GM12878 (cell line): ENCODE results near the gene MBOAT2. TPM values are rescaled to one million over a fixed set of nuclear protein-coding genes. Genes with fewer than 3 reads are reported as not detected.

Experiments used
- ATAC-seq: fragments of 200-7000 bp; cut with Tn5 transposase; 3 replicates; pipeline ENCODE4 v1.9.1; 2020; ENCODE audit warnings: mild to moderate bottlenecking, moderate library complexity
- BruUV-seq: library from RNA; stranded (reverse); fragments of 400-500 nt; replicated peaks from 2 replicates; lab custom pipeline; 2021; lab: Mats Ljungman, UMichigan
- CTCF ChIA-PET: fragments of 300-600 bp; sonication (Branson Sonifier 250); formaldehyde crosslinking; extraction: SDS; loops from one replicate; lab custom pipeline; 2021; ENCODE audit warnings: inconsistent platforms; lab: Yijun Ruan, JAX
- POLR2A ChIA-PET: fragments of 350-600 bp; formaldehyde crosslinking; extraction: SDS; loops from one replicate; lab custom pipeline; 2021; ENCODE audit warnings: inconsistent platforms; lab: Charles Lee
- RAD21 ChIA-PET: fragments of 300-600 bp; sonication (Branson Sonifier 250); formaldehyde crosslinking; loops from one replicate; lab custom pipeline; 2023; ENCODE audit warnings: antibody characterized with exemption; ENCODE audit not compliant: unreplicated experiment; lab: Charles Lee
- SMC1A ChIA-PET: fragments of 300-600 bp; sonication (Branson Sonifier 250); formaldehyde crosslinking; loops from one replicate; lab custom pipeline; 2023; ENCODE audit not compliant: unreplicated experiment, uncharacterized antibody; lab: Charles Lee
- DNase-seq: peaks from one replicate; pipeline ENCODE4 v3.0.0-alpha.2; 2011; ENCODE audit warnings: low read depth, low spot score
- FAIRE-seq: peaks from 3 replicates; lab custom pipeline; 2011; peaks lifted over from hg19 to GRCh38; lab: Jason Lieb, UNC
- H2AFZ ChIP-seq: 2 replicates; pipeline ENCODE4 v1.6.0; 2011; ENCODE audit warnings: low read depth, low read length, control low read depth; ENCODE audit not compliant: control insufficient read depth
- H3K27ac ChIP-seq: 2 replicates; pipeline ENCODE4 v1.5.1; 2011; ENCODE audit warnings: control low read depth; ENCODE audit not compliant: control insufficient read depth, insufficient read depth
- H3K27me3 ChIP-seq, 2 experiments: replicated peaks in 1 of 2; 2 replicates each; pipeline versions ENCODE4 v1.6.0 to v1.6.1; 2011; ENCODE audit warnings: low read length in 1 of 2; ENCODE audit not compliant: control insufficient read depth in 2 of 2, insufficient read depth in 2 of 2
- H3K36me3 ChIP-seq, 2 experiments: 2 replicates each; pipeline ENCODE4 v1.5.1; 2011; ENCODE audit warnings: low read length in 1 of 2; ENCODE audit not compliant: control insufficient read depth in 2 of 2, insufficient read depth in 2 of 2
- H3K4me1 ChIP-seq: 2 replicates; pipeline ENCODE4 v1.6.1; 2011; ENCODE audit warnings: mild to moderate bottlenecking, low read length, moderate library complexity, mixed read lengths; ENCODE audit not compliant: control insufficient read depth, insufficient read depth
- H3K4me2 ChIP-seq: 2 replicates; pipeline ENCODE4 v1.6.0; 2011; ENCODE audit warnings: control low read depth; ENCODE audit not compliant: control insufficient read depth, insufficient read depth
- H3K4me3 ChIP-seq: fragments of 200-600 bp; sonication (generic); 2 replicates; pipeline ENCODE4 v1.5.1; 2016
- H3K79me2 ChIP-seq: 2 replicates; pipeline ENCODE4 v1.6.0; 2011; ENCODE audit warnings: low read length; ENCODE audit not compliant: control insufficient read depth, insufficient read depth
- H3K9ac ChIP-seq: 2 replicates; pipeline ENCODE4 v1.8.0; 2011; ENCODE audit warnings: low read length, control low read depth, mixed read lengths; ENCODE audit not compliant: control insufficient read depth, insufficient read depth
- H3K9me3 ChIP-seq: replicated peaks from 3 replicates; pipeline ENCODE4 v1.5.1; 2011; ENCODE audit warnings: mild to moderate bottlenecking, low read length; ENCODE audit not compliant: control insufficient read depth, insufficient read depth
- H4K20me1 ChIP-seq: 2 replicates; pipeline ENCODE4 v1.6.0; 2011; ENCODE audit not compliant: control insufficient read depth, insufficient read depth
- ATF7 ChIP-seq: fragments of 450-650 bp; IDR thresholded peaks from 2 replicates; pipeline ENCODE4 v1.6.1; 2016; ENCODE audit warnings: low read depth, mild to moderate bottlenecking
- BRCA1 ChIP-seq: IDR thresholded peaks from 2 replicates; pipeline ENCODE4 v1.6.1; 2011; ENCODE audit warnings: low read depth, low read length, improper control_type of control experiment
- CBFB ChIP-seq: IDR thresholded peaks from 2 replicates; pipeline ENCODE4 v1.6.1; 2016; ENCODE audit warnings: antibody characterized with exemption, low read depth
- CREB1 ChIP-seq: IDR thresholded peaks from 2 replicates; pipeline ENCODE4 v1.6.1; 2012; ENCODE audit warnings: low read depth, mild to moderate bottlenecking, inconsistent platforms
- HDAC2 ChIP-seq: fragments of 200-600 bp; sonication (generic); IDR thresholded peaks from 2 replicates; pipeline ENCODE4 v1.6.1; 2017
- KAT2A ChIP-seq: conservative IDR thresholded peaks from 2 replicates; pipeline ENCODE4 v1.6.1; 2011; ENCODE audit warnings: low read depth, low read length; ENCODE audit not compliant: control insufficient read depth
- MEF2B ChIP-seq: fragments of 450-650 bp; IDR thresholded peaks from 2 replicates; pipeline ENCODE4 v1.6.1; 2018; ENCODE audit warnings: mild to moderate bottlenecking, moderate library complexity; ENCODE audit not compliant: partially characterized antibody, poor library complexity, severe bottlenecking
- MTA3 ChIP-seq: IDR thresholded peaks from 2 replicates; pipeline ENCODE4 v1.6.1; 2012; ENCODE audit warnings: low read length, inconsistent platforms, borderline replicate concordance
- PRDM15 ChIP-seq: fragments of 450-650 bp; formaldehyde crosslinking; IDR thresholded peaks from 2 replicates; pipeline ENCODE4 v1.4.0; 2020; ENCODE audit warnings: mild to moderate bottlenecking, moderate library complexity
- SMAD5 ChIP-seq: IDR thresholded peaks from 2 replicates; pipeline ENCODE4 v1.6.1; 2016; ENCODE audit warnings: antibody characterized with exemption, low read depth
- USF1 ChIP-seq: IDR thresholded peaks from 2 replicates; pipeline ENCODE4 v1.6.1; 2011; ENCODE audit warnings: borderline replicate concordance, low read depth, mild to moderate bottlenecking, moderate library complexity, mixed read lengths, low read length; ENCODE audit not compliant: insufficient read depth; ENCODE audit errors: extremely low read length
- USF2 ChIP-seq: IDR thresholded peaks from 2 replicates; pipeline ENCODE4 v1.6.1; 2011; ENCODE audit warnings: low read depth, low read length, improper control_type of control experiment, borderline replicate concordance
- ZNF687 ChIP-seq: fragments of 450-650 bp; IDR thresholded peaks from 2 replicates; pipeline ENCODE4 v1.6.1; 2017; ENCODE audit warnings: mild to moderate bottlenecking, moderate library complexity
- WGBS: methylation state at CpG from one replicate; pipeline ENCODE4 v1.1.6; 2016; ENCODE audit warnings: low lambda C conversion rate; ENCODE audit not compliant: insufficient replicate concordance, insufficient coverage; ENCODE audit errors: missing lambda C conversion rate; 5-methylcytosine and 5-hydroxymethylcytosine counted together
- in situ Hi-C: fragments of 300-500 bp; cut with MboI; formaldehyde crosslinking; loops from 9 replicates; pipeline ENCODE4 v1.14.3; 2018; ENCODE audit warnings: mixed read lengths
- intact Hi-C: fragments of 100-400 bp; cut with micrococcal nuclease; formaldehyde crosslinking; loops from one replicate; pipeline ENCODE4 v1.14.2; 2022; ENCODE audit not compliant: unreplicated experiment
- polyA plus RNA-seq, 11 experiments: library from polyadenylated mRNA; depleted of rRNA in 4 of 11; unstranded in 6 of 11; stranded (reverse) in 5 of 11; fragments of >200 nt; fragmentation: Nextera tagmentation in 4 of 11; fragmentation: Illumina TruSeq in 1 of 11; extraction: Ambion mirVana in 4 of 11; extraction: Trizol in 1 of 11; gene quantifications; 1 replicate in 1 of 11; 2 replicates in 10 of 11; pipeline versions ENCODE4 v1.2.1 to v1.2.3, GENCODE V29; 2011 to 2016; ENCODE audit warnings: inconsistent platforms in 2 of 11, missing spikeins in 2 of 11, low read depth in 1 of 11
- total RNA-seq, 4 experiments: library from RNA; depleted of rRNA in 3 of 4; stranded (reverse); fragments of >200 nt in 3 of 4; fragmentation: Illumina TruSeq in 1 of 4; extraction: Trizol in 1 of 4; gene quantifications; 2 replicates each; pipeline versions ENCODE4 v1.2.1 to v1.2.3, GENCODE V29; 2013 to 2021

Gene MBOAT2
- total and polyA plus RNA-seq, 10 of the 15 experiments (the other 5 are each of a cell fraction or from before 2014, with no cell fraction given) = 0.08 to 40.6 (median 1.8) TPM

- SMC1A ChIA-PET = no interaction called here
- H3K79me2 ChIP-seq = no peaks in the 10 kb centered on the region
- H3K36me3 ChIP-seq = 0 out of 4 replicates have a peak, but pooled peaks cover 0 to 1% of the 10 kb centered on the region in 2 experiments
- no peak for FAIRE-seq
- H3K4me2 ChIP-seq = no peak overlapping the region
- H2AFZ ChIP-seq = no peak overlapping the region
- in situ Hi-C loops = no loop called here
- RAD21 ChIA-PET = no interaction called here
- ATAC-seq = no peak
- no peak overlapping the region for H3K9ac ChIP-seq
- CTCF ChIA-PET = interaction anchor here (0.5 kb wide), 1 partner anchor 144 kb away, joined by 4 read pairs; no protein-coding TSS in a partner anchor
- H3K27me3 ChIP-seq = no peaks in the 10 kb centered on the region
- no peak overlapping the region for H3K27ac ChIP-seq
- intact Hi-C loops = no loop called here
- H3K4me3 ChIP-seq = no peak overlapping the region
- no peaks in the 10 kb centered on the region for H4K20me1 ChIP-seq
- WGBS = 72% methylated on average over 17 of the region's 17 CpGs
- H3K4me1 ChIP-seq = no peaks in the 10 kb centered on the region
- no peak for DNase-seq
- no TSS peak for BruUV-seq
- POLR2A ChIA-PET = interaction anchor here (0.7 kb wide), 1 partner anchor 1153 kb away, joined by 3 read pairs; no protein-coding TSS in a partner anchor
- H3K9me3 ChIP-seq = no peaks in the 10 kb centered on the region
- no peak for TF ChIP-seq HDAC2
- TF ChIP-seq CBFB = no peak
- no peak for TF ChIP-seq PRDM15
- no peak for TF ChIP-seq SMAD5
- TF ChIP-seq ATF7 = no peak
- TF ChIP-seq USF2 = no peak
- no peak for TF ChIP-seq KAT2A
- TF ChIP-seq USF1 = no peak
- no peak for TF ChIP-seq CREB1
- no peak for TF ChIP-seq ZNF687
- TF ChIP-seq MTA3 = no peak
- TF ChIP-seq MEF2B = no peak
- TF ChIP-seq BRCA1 = no peak
These were observed 75.7 kb downstream of the MBOAT2 start for GRCh38 chr2:8927510-8928455.
